Epithelial cell of proximal tubule (primary cell): ENCODE measurements around the gene PRKN. TPM values are rescaled to one million over a fixed set of nuclear protein-coding genes. Genes with fewer than 3 reads are reported as not detected.

Experiments used
- DNase-seq: peaks from one replicate; pipeline ENCODE4 v3.0.0-alpha.2; 2011; ENCODE audit warnings: low read depth
- H3K4me3 ChIP-seq: 2 replicates; pipeline ENCODE4 v1.5.1; 2011; ENCODE audit warnings: low read depth, mild to moderate bottlenecking, low read length
- total RNA-seq: library from RNA; depleted of rRNA; stranded (reverse); fragments of >200 nt; gene quantifications from 2 replicates; pipeline ENCODE4 v1.2.3, GENCODE V29; 2015
- TF ChIP-seq, protein P1 (sequence below): conservative IDR thresholded peaks from 2 replicates; pipeline ENCODE4 v1.5.1; 2012; ENCODE audit warnings: low read depth, mild to moderate bottlenecking, low read length

PRKN gene
- total RNA-seq, 1 donor from 2014 or later: 0.58 TPM

GRCh38 chr6:161308075-161308655, 1419.4 kb downstream of the PRKN start:
- TF ChIP-seq, protein P1, sequence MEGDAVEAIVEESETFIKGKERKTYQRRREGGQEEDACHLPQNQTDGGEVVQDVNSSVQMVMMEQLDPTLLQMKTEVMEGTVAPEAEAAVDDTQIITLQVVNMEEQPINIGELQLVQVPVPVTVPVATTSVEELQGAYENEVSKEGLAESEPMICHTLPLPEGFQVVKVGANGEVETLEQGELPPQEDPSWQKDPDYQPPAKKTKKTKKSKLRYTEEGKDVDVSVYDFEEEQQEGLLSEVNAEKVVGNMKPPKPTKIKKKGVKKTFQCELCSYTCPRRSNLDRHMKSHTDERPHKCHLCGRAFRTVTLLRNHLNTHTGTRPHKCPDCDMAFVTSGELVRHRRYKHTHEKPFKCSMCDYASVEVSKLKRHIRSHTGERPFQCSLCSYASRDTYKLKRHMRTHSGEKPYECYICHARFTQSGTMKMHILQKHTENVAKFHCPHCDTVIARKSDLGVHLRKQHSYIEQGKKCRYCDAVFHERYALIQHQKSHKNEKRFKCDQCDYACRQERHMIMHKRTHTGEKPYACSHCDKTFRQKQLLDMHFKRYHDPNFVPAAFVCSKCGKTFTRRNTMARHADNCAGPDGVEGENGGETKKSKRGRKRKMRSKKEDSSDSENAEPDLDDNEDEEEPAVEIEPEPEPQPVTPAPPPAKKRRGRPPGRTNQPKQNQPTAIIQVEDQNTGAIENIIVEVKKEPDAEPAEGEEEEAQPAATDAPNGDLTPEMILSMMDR: no peak
- DNase-seq: no peak
- H3K4me3 ChIP-seq: no peak overlapping the region

GRCh38 chr6:161305860-161306259, 1421.7 kb downstream of the PRKN start:
- TF ChIP-seq, protein P1: no peak
- no peak overlapping the region for H3K4me3 ChIP-seq
- DNase-seq: no peak

GRCh38 chr6:161303628-161304340, 1423.8 kb downstream of the PRKN start:
- TF ChIP-seq, protein P1: no peak
- H3K4me3 ChIP-seq: no peak overlapping the region
- DNase-seq: no peak

GRCh38 chr6:161302949-161303348, 1424.6 kb downstream of the PRKN start:
- H3K4me3 ChIP-seq: no peak overlapping the region
- TF ChIP-seq, protein P1: no peak
- no peak for DNase-seq

DNA sequence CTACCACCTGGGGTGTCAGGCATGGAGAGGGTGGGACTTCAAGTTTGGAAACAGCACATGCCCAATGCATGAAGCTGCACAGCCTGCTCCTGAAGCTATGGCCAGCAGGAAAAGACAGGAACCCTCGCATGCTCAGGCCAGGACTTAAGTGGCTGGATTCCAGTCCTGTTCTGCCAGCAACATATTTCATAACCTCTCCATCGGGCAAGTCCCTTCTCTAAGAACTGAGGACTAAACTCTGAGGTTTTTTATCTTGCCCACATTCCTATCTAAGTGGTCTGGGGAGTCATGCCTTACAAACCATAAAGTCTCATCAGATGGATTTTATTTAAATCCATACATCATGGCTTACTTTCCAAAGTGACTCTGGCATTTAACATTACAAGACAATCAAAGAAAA, 1426.2 kb downstream of the PRKN start:
- TF ChIP-seq, protein P1: no peak
- no peak overlapping the region for H3K4me3 ChIP-seq
- no peak for DNase-seq

- DNase-seq: no peak
- TF ChIP-seq, protein P1: no peak
- H3K4me3 ChIP-seq: no peak overlapping the region
Observed at GRCh38 chr6:161300823-161301222, 1426.7 kb downstream of the PRKN start.

DNA sequence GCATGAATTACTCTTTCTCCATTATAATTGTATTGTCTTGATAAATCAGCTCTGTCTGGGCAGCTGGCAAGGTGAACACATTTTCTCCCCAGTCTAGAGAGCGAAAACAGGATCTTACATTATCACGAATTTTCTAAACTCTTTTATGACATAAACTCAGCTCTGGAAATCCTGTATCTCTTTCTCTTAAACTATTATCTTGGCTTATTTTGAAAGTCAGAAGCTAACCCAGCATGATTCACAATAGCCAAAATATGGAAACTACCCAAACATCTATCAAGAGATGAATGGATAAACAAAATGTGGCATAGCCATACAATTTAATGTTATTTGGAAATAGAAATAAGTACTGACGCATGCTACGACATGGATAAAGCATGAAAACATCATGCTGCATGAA, 1427.8 kb downstream of the PRKN start:
- TF ChIP-seq, protein P1: no peak
- no peak overlapping the region for H3K4me3 ChIP-seq
- DNase-seq: no peak
